Right lobe of liver (tissue), 4 donors: ENCODE data around the gene CDH4.

Source experiments
- CTCF ChIP-seq, 4 donors: fragments of 200-600 bp in 3 of 4; fragments of 450-650 bp in 1 of 4; IDR thresholded peaks; one replicate each; pipeline versions ENCODE4 v1.5.1 to v1.8.0; 2016 to 2022; ENCODE audit warnings: antibody characterized with exemption in 4 of 4, mild to moderate bottlenecking in 2 of 4
- POLR2A ChIP-seq: fragments of 450-650 bp; IDR thresholded peaks from one replicate; pipeline ENCODE4 v1.6.1; 2017; ENCODE audit warnings: antibody characterized with exemption, mild to moderate bottlenecking
- donor health status: DM: no; HTN: no; CAD: no.
- donor health status: DM: no; HTN: no; CAD: no.
- donor health status: DM: no; HTN: yes; CAD: no.

- TF ChIP-seq POLR2A (no peak), CTCF (IDR thresholded peaks at IDR 0.05) (no peak)
Measured at GRCh38 chr20:61635721-61636455, 383.8 kb downstream of the CDH4 start.
